ENCODE results near the gene ASGR1.
"Not testable (repeated sequence)": the region's sequence is repeated elsewhere in the genome, so short reads cannot be mapped to it uniquely, and the experiment has no call there.

The ASGR1 gene

GRCh38 chr17:7190276-7190917, 11.2 kb upstream of the ASGR1 start:
- DNase-seq (ENCODE audit: low read depth) = no peak

- no peak for DNase-seq (ENCODE audit: low read depth)
These were observed 7.1 kb upstream of the ASGR1 start for GRCh38 chr17:7186241-7186640.

- DNase-seq (ENCODE audit: low read depth) = no peak
These were observed 5.5 kb upstream of the ASGR1 start for GRCh38 chr17:7184647-7185046.

- no peak for DNase-seq (ENCODE audit: low read depth)
These were observed 4.9 kb upstream of the ASGR1 start for GRCh38 chr17:7184091-7184488.

- no peak for DNase-seq (ENCODE audit: low read depth)
These were observed 4.4 kb upstream of the ASGR1 start for GRCh38 chr17:7183433-7184090.

GRCh38 chr17:7182101-7182500, 2.9 kb upstream of the ASGR1 start:
- not testable (repeated sequence) for DNase-seq (ENCODE audit: low read depth)

GRCh38 chr17:7178973-7179316, 225 bp downstream of the ASGR1 start:
- no peak for DNase-seq (ENCODE audit: low read depth)

GRCh38 chr17:7177954-7178477, 1.2 kb downstream of the ASGR1 start:
- no peak for DNase-seq (ENCODE audit: low read depth)

GRCh38 chr17:7177191-7177953, 1.8 kb downstream of the ASGR1 start:
- no peak for DNase-seq (ENCODE audit: low read depth)

GRCh38 chr17:7176841-7177190, 2.4 kb downstream of the ASGR1 start:
- no peak for DNase-seq (ENCODE audit: low read depth)

GRCh38 chr17:7176107-7176840, 2.9 kb downstream of the ASGR1 start:
- DNase-seq (ENCODE audit: low read depth) = no peak

- no peak for DNase-seq (ENCODE audit: low read depth)
These were observed 3.8 kb downstream of the ASGR1 start for GRCh38 chr17:7175330-7175733.

- DNase-seq (ENCODE audit: low read depth) = no peak
These were observed 4.4 kb downstream of the ASGR1 start for GRCh38 chr17:7174603-7175326.

- no peak for DNase-seq (ENCODE audit: low read depth)
These were observed 5.2 kb downstream of the ASGR1 start for GRCh38 chr17:7173687-7174602.

- DNase-seq (ENCODE audit: low read depth) = not testable (repeated sequence)
These were observed 6.5 kb downstream of the ASGR1 start for GRCh38 chr17:7172522-7173191.

- not testable (repeated sequence) for DNase-seq (ENCODE audit: low read depth)
These were observed 9.6 kb downstream of the ASGR1 start for GRCh38 chr17:7169565-7169908.

GRCh38 chr17:7168841-7169564, 10.2 kb downstream of the ASGR1 start:
- DNase-seq (ENCODE audit: low read depth) = not testable (repeated sequence)

- no peak for DNase-seq (ENCODE audit: low read depth)
These were observed 11.3 kb downstream of the ASGR1 start for GRCh38 chr17:7167832-7168231.

- no peak for DNase-seq (ENCODE audit: low read depth)
These were observed 12.3 kb downstream of the ASGR1 start for GRCh38 chr17:7166873-7167272.

GRCh38 chr17:7159571-7159970, 19.6 kb downstream of the ASGR1 start:
- DNase-seq (ENCODE audit: low read depth) = not testable (repeated sequence)

All from HS-5 (cell line).